MM.1S (cell line): ENCODE data around the gene DOCK11.

Source experiments
- DNase-seq: peaks from one replicate; pipeline ENCODE4 v3.0.0-alpha.2; 2015
- H2AFZ ChIP-seq: fragments of 300-600 bp; sonication (generic); 2 replicates; pipeline ENCODE4 v1.6.0; 2016; ENCODE audit warnings: antibody characterized with exemption, low read length
- H3F3A ChIP-seq: fragments of 300-600 bp; sonication (generic); 2 replicates; pipeline ENCODE4 v1.6.1; 2016; ENCODE audit warnings: mild to moderate bottlenecking, antibody characterized with exemption, low read length, moderate library complexity, mixed read lengths; ENCODE audit not compliant: insufficient read depth
- H3K27ac ChIP-seq: fragments of 300-600 bp; sonication (generic); 2 replicates; pipeline ENCODE4 v1.5.1; 2016; ENCODE audit warnings: mild to moderate bottlenecking, low read length
- H3K27me3 ChIP-seq: fragments of 300-600 bp; sonication (generic); replicated peaks from 2 replicates; pipeline ENCODE4 v1.6.0; 2016; ENCODE audit warnings: low read length; ENCODE audit not compliant: insufficient read depth
- H3K36me3 ChIP-seq: fragments of 300-600 bp; sonication (generic); replicated peaks from 2 replicates; pipeline ENCODE4 v1.6.1; 2016; ENCODE audit warnings: mild to moderate bottlenecking, low read length, mixed read lengths; ENCODE audit not compliant: insufficient read depth
- H3K4me1 ChIP-seq: fragments of 300-600 bp; sonication (generic); 2 replicates; pipeline ENCODE4 v1.6.1; 2016; ENCODE audit warnings: low read length, mixed read lengths
- H3K4me2 ChIP-seq: fragments of 300-600 bp; sonication (generic); 2 replicates; pipeline ENCODE4 v1.6.0; 2016; ENCODE audit warnings: low read depth, low read length
- H3K4me3 ChIP-seq: fragments of 300-600 bp; sonication (generic); 2 replicates; pipeline ENCODE4 v1.5.1; 2016; ENCODE audit warnings: low read length, mixed read lengths
- H3K79me2 ChIP-seq: fragments of 300-600 bp; sonication (generic); 2 replicates; pipeline ENCODE4 v1.6.1; 2016; ENCODE audit warnings: mixed run types, low read length, mixed read lengths
- H3K9ac ChIP-seq: fragments of 300-600 bp; sonication (generic); 2 replicates; pipeline ENCODE4 v1.6.1; 2016; ENCODE audit warnings: low read length, mixed read lengths
- H3K9me2 ChIP-seq: fragments of 300-600 bp; sonication (generic); replicated peaks from 2 replicates; pipeline ENCODE4 v1.6.1; 2016; ENCODE audit warnings: mild to moderate bottlenecking, low read length, mixed read lengths; ENCODE audit not compliant: insufficient read depth
- H3K9me3 ChIP-seq: fragments of 300-600 bp; sonication (generic); replicated peaks from 2 replicates; pipeline ENCODE4 v1.6.1; 2016; ENCODE audit warnings: mild to moderate bottlenecking, low read length, mixed read lengths; ENCODE audit not compliant: insufficient read depth
- H4K20me1 ChIP-seq: fragments of 300-600 bp; sonication (generic); 2 replicates; pipeline ENCODE4 v1.6.1; 2016; ENCODE audit warnings: mild to moderate bottlenecking, low read length, moderate library complexity, mixed read lengths; ENCODE audit not compliant: insufficient read depth
- CTCF ChIP-seq: fragments of 300-600 bp; sonication (generic); IDR thresholded peaks from 2 replicates; pipeline ENCODE4 v1.5.1; 2016; ENCODE audit warnings: antibody characterized with exemption, low read length, mixed read lengths
- EZH2 ChIP-seq: fragments of 300-600 bp; sonication (generic); optimal IDR thresholded peaks from 2 replicates; pipeline ENCODE3; 2017; ENCODE audit warnings: low read depth, mild to moderate bottlenecking, antibody characterized with exemption, low read length, mixed read lengths
- EZH2phosphoT487 ChIP-seq: fragments of 300-600 bp; sonication (generic); IDR thresholded peaks from 2 replicates; pipeline ENCODE4 v1.6.1; 2018; ENCODE audit warnings: antibody characterized with exemption, low read length

DOCK11 gene

GRCh38 chrX:118495061-118495921 lies at the start of gene DOCK11:
TSS of gene DOCK11 (plus strand) at chrX:118495815. CDS start at chrX:118495972, 157 bp downstream.
- peak; percentile 72 for DNase-seq
- Histone ChIP-seq H3K4me3 (peak within 1 kb of the TSS; percentile 79), H3F3A (no peaks in the 10 kb centered on the region), H4K20me1 (no peaks in the 10 kb centered on the region), H3K9me2 (no peaks in the 10 kb centered on the region), H3K4me2 (peak within 1 kb of the TSS; percentile 66), H3K27ac (no peak within 1 kb of the TSS), H3K36me3 (no peaks in the 10 kb centered on the region), H3K27me3 (no peaks in the 10 kb centered on the region), H3K79me2 (no peaks in the 10 kb centered on the region; the same call in 1 of the 2 replicates), H3K4me1 (no peaks in the 10 kb centered on the region), H2AFZ (peak within 1 kb of the TSS; percentile 82), H3K9me3 (no peaks in the 10 kb centered on the region), H3K9ac (peak within 1 kb of the TSS; percentile 62)
- TF ChIP-seq CTCF (no peak), EZH2 (no peak), EZH2phosphoT487 (no peak)

- Histone ChIP-seq H3K4me3 (peak overlapping the region; percentile 32; the same call in 1 of the 2 replicates), H3K4me1 (no peaks in the 10 kb centered on the region), H3K79me2 (no peaks in the 10 kb centered on the region), H3K4me2 (peak overlapping the region; percentile 70; the same call in 1 of the 2 replicates), H3K9me2 (no peaks in the 10 kb centered on the region), H3K9ac (peak overlapping the region; percentile 6; the same call in 1 of the 2 replicates), H3K27ac (peak overlapping the region; percentile 67), H2AFZ (0 out of 2 replicates have a peak overlapping the region, but pooled peaks have one; percentile 38), H3K27me3 (no peaks in the 10 kb centered on the region), H3K9me3 (no peaks in the 10 kb centered on the region), H3F3A (no peaks in the 10 kb centered on the region; the same call in 1 of the 2 replicates), H3K36me3 (no peaks in the 10 kb centered on the region), H4K20me1 (no peaks in the 10 kb centered on the region)
- TF ChIP-seq CTCF (no peak), EZH2 (no peak), EZH2phosphoT487 (no peak)
- peak; percentile 90 for DNase-seq
Observed at GRCh38 chrX:118448273-118448783, 47.3 kb upstream of the DOCK11 start.

GRCh38 chrX:118455013-118455412 lies 40.6 kb upstream of the DOCK11 start:
- Histone ChIP-seq H3K4me2 (no peak overlapping the region), H3K27ac (no peak overlapping the region), H3K9me3 (no peaks in the 10 kb centered on the region), H3K27me3 (no peaks in the 10 kb centered on the region), H3K9ac (no peak overlapping the region), H3K79me2 (no peaks in the 10 kb centered on the region), H2AFZ (no peak overlapping the region), H3K4me1 (no peaks in the 10 kb centered on the region), H3K4me3 (no peak overlapping the region), H3F3A (no peaks in the 10 kb centered on the region), H3K9me2 (no peaks in the 10 kb centered on the region), H4K20me1 (no peaks in the 10 kb centered on the region), H3K36me3 (no peaks in the 10 kb centered on the region)
- no peak for DNase-seq
- TF ChIP-seq CTCF: no peak
- no peak for TF ChIP-seq EZH2phosphoT487
- TF ChIP-seq EZH2: no peak
